ENCODE data around the gene CTBP2. TPM values are rescaled to one million over a fixed set of nuclear protein-coding genes. Genes with fewer than 3 reads are reported as not detected.

CTBP2 gene
- total and polyA plus RNA-seq, 10 of the 15 experiments (the other 5 are each of a cell fraction or from before 2014, with no cell fraction given), result 0.02 to 0.72 (median 0.06) TPM; not detected in 2

GRCh38 chr10:125015356-125015944, 144.9 kb downstream of the CTBP2 start:
- Histone ChIP-seq H3K27me3 (replicated peaks in 1 of 2; ENCODE audit: control insufficient read depth in 2 of 2, insufficient read depth in 2 of 2, low read length in 1 of 2) (peaks cover 2 to 4% of the 10 kb centered on the region in 2 experiments; a peak in 2 of 4 replicates), H3K9ac (ENCODE audit: control insufficient read depth, insufficient read depth, low read length) (no peak overlapping the region), H3K79me2 (ENCODE audit: control insufficient read depth, insufficient read depth, low read length) (no peaks in the 10 kb centered on the region), H3K4me1 (ENCODE audit: control insufficient read depth, insufficient read depth, low read length) (no peaks in the 10 kb centered on the region), H3K4me2 (ENCODE audit: control insufficient read depth, insufficient read depth) (no peak overlapping the region), H2AFZ (ENCODE audit: control insufficient read depth, low read depth, low read length) (no peak overlapping the region), H3K27ac (ENCODE audit: control insufficient read depth, insufficient read depth) (no peak overlapping the region), H3K36me3 (ENCODE audit: control insufficient read depth in 2 of 2, insufficient read depth in 2 of 2, low read length in 1 of 2) (no peaks in the 10 kb centered on the region), H3K4me3 (no peak overlapping the region), H3K9me3 (replicated peaks; ENCODE audit: control insufficient read depth, insufficient read depth, low read length) (no peaks in the 10 kb centered on the region; the same call in 2 of the 3 replicates), H4K20me1 (ENCODE audit: control insufficient read depth, insufficient read depth) (no peaks in the 10 kb centered on the region)
- ChIA-PET POLR2A (no interaction called here), CTCF (no interaction called here), SMC1A (ENCODE audit: uncharacterized antibody, unreplicated experiment) (no interaction called here), RAD21 (ENCODE audit: unreplicated experiment) (no interaction called here)
- TF ChIP-seq SMC3 (IDR thresholded peaks at IDR 0.05; ENCODE audit: borderline replicate concordance, low read length) (no peak), E2F8 (IDR thresholded peaks at IDR 0.05; ENCODE audit: low read depth, partially characterized antibody) (no peak), CHD1 (IDR thresholded peaks at IDR 0.05; ENCODE audit: low read depth, low read length) (no peak), ZNF384 (IDR thresholded peaks at IDR 0.05; ENCODE audit: borderline replicate concordance, low read depth, low read length) (no peak), SP1 (IDR thresholded peaks at IDR 0.05; ENCODE audit: low read depth, low read length) (no peak), ZNF622 (IDR thresholded peaks at IDR 0.05) (no peak), IRF5 (IDR thresholded peaks at IDR 0.05; ENCODE audit: borderline replicate concordance) (no peak), RBBP5 (conservative IDR thresholded peaks at IDR 0.05) (no peak), HDGF (IDR thresholded peaks at IDR 0.05) (no peak), PRDM15 (CRISPR knock-in tag; IDR thresholded peaks at IDR 0.05) (no peak), RCOR1 (conservative IDR thresholded peaks at IDR 0.05; ENCODE audit: low read depth, low read length) (no peak), RFX5 (IDR thresholded peaks at IDR 0.05; ENCODE audit: low read depth, low read length) (no peak), EGR1 (IDR thresholded peaks at IDR 0.05; ENCODE audit: borderline replicate concordance in 1 of 2, low read depth in 2 of 2, low read length in 2 of 2) (no peak), CBX3 (IDR thresholded peaks at IDR 0.05; ENCODE audit: borderline replicate concordance, low read depth) (no peak), USF2 (IDR thresholded peaks at IDR 0.05; ENCODE audit: borderline replicate concordance, low read depth, low read length) (no peak)
- no TSS peak for BruUV-seq (replicated peaks)
- DNase-seq (ENCODE audit: low read depth, low spot score), result no peak
- no peak for ATAC-seq
- FAIRE-seq, result no peak
- 54% methylated on average over 22 of the region's 23 CpGs for WGBS (ENCODE audit: insufficient coverage, insufficient replicate concordance, low lambda C conversion rate, missing lambda C conversion rate)
- intact Hi-C loops (cut with micrococcal nuclease; ENCODE audit: unreplicated experiment), result no loop called here
- in situ Hi-C loops (cut with MboI), result no loop called here

Data from GM12878 (cell line).